HG03103 (cell line): ENCODE results near the gene SLC39A10.
"Not testable (repeated sequence)": the region's sequence is repeated elsewhere in the genome, so short reads cannot be mapped to it uniquely, and the experiment has no call there.

Experiments
- ATAC-seq: cut with Tn5 transposase; IDR thresholded peaks from one replicate; pipeline ENCODE4 v1.9.1; 2021; ENCODE audit warnings: low read depth; ENCODE audit not compliant: unreplicated experiment

Gene SLC39A10

DNA sequence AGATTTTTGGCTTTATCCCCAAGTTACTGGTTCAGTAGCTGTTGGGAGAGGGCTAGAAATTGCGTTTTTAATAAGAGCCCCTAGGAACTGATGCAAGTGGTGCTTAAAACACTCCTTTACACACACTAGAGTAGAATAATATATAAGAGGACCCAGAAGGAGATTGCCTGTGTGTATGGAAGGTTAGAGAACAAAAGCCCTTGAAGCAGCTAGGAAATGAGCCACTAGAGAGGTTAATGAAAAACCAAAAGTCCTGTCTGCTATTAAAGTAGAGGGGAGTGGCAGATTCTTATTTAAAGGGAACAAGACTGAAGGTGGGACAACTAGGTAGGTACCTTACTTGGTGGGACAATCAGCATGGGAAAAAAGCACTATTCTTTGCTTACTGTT, 14.4 kb upstream of the SLC39A10 start:
- no peak for ATAC-seq

DNA sequence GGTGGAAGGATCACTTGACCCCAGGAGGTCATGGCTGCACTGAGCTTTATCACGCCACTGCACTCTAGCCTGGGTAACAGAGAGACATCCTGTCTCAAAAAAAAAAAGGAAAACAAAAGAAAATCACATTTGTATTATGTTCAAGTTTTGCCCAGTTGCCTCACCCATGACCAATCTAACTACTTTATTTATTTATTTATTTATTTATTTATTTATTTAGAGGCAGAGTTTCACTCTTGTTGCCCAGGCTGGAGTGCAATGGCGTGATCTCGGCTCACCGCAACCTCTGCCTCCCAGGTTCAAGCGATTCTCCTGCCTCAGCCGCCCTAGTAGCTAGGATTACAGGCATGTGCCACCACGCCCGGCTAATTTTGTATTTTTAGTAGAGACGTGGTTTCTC, 12.3 kb upstream of the SLC39A10 start:
- not testable (repeated sequence) for ATAC-seq

DNA sequence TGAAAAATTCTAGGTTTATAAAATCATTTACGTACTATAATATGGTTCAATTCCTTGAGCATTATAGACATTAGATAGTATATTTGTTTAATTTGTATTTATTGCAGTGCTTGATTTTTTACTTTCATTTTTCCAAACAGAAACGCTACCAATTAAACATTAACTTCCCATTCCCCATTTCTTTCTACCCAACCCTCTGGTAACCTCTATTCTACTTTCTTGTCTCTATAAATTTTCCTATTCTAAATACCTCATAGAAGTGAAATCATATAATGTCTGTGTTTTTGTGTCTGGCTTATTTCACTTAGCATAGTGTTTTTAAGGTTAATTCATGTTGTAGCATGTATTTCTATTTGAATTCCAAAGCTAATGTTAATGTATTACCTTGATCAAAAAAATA, 11.6 kb upstream of the SLC39A10 start:
- no peak for ATAC-seq

DNA sequence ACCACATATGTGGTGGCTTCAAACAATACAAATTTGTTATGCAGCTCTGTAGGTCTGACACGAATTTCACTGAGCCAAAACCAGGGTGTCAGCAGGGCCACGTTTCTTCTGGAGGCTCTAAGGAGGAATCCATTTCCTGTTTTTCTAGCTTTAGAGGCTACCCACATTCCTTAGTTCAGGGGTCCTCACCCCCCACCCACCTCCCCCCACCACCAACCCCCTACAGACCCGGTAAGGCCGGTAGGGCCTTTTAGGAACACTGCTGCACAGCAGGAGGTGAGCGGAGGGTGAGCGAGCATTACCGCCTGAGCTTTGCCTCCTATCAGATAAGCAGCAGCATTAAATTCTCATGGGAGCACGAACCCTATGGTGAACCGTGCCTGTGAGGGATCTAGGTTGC, 10.6 kb upstream of the SLC39A10 start:
- ATAC-seq, result no peak

DNA sequence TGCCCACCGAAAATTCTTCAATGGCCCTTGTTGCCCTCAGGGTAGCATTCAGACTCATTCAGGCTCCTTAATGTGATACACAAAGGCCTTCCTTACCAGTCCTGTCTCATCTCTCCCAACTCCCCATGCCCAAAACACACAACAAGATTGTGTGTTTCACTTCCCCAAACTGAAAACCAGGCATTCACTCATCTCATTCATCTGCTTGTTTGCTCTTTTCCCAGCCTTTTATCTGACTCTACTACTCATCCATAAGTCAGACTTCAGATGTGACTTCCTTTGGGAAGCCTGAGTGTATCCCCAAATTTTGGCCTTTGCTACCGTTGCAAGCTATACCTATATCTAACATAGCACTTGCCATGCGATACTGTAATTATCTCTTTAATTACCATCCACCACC, 9.7 kb upstream of the SLC39A10 start:
- ATAC-seq, result no peak

DNA sequence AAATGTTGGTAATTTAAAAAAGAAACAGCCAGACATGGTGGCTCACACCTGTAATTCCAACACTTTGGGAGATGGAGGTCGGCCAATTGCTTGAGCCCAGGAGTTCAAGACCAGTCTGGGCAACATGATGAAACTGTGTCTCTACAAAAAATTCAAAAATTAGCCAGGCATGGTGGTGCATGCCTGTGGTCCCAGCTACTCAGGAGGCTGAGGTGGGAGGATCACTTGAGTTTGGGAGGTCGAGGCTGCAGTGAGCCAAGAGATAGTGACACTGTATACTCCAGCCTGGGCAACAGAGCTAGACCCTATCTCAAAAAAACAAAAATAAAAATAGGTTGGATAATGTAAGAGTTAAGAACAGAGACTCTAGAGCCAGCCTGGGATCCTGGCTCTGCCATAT, 8.7 kb upstream of the SLC39A10 start:
- not testable (repeated sequence) for ATAC-seq

DNA sequence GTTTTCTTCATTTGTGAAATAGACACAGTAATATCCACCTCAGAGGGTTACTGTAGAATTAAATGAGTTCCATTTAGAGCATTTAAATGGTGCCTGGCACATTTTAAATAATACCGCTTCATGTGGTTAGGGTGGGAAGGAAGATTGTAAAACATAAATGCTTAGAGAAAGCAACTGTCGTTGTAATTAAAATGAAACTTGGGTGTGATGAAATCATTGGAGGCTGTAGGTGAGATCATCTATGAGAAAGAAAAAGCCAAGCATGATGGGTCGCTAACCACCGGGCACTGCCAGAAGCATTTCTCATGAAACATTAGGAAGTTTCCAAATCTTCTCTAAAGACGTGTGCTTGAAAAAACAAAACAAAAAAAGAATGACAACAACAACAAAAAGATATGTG, 8.2 kb upstream of the SLC39A10 start:
- no peak for ATAC-seq

DNA sequence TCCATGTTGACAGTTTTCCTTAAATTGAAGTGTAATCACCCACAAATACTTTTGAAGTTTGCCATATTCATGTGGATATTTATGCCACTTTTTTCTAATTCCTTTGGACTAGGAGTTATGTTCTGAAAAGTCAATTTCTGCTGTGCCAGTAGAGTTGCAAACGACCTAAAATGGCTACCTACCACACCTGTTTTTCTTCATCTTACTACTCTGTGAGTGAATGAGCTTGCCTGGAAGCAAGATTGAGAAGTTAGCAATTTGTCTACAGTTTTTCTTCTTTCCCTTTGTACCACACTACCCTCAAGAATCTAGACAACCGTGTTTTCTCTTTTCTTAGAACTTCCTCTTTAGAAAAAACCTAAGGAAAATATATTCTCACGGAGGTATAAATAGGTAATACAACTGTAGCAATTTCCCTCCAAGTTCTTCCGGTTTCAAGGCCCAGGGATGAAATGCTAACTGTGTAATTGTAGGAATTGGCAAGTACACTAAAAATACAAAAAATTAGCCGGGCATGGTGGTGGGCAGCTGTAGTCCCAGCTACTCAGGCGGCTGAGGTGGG, 7.3 kb upstream of the SLC39A10 start:
- peak; percentile 15 for ATAC-seq

DNA sequence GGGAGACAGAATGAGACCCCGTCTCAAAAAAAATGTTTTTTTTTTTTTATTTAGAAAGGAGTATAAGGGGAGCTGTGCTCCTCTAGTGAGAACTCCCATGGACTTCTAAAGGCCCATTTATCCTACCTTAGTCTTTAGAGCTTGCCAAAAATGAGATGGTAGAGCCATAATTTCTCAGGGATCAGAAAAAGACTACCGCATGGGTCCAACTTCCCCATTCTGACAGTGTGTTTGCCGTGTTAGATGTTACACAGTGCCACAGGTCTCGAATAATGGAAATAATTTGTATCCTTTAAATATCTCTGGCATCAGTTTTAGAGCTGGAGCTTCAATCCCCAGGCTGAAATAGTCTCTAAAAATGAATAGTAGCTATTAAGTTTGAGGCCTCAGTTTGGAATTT, 6.0 kb upstream of the SLC39A10 start:
- no peak for ATAC-seq

DNA sequence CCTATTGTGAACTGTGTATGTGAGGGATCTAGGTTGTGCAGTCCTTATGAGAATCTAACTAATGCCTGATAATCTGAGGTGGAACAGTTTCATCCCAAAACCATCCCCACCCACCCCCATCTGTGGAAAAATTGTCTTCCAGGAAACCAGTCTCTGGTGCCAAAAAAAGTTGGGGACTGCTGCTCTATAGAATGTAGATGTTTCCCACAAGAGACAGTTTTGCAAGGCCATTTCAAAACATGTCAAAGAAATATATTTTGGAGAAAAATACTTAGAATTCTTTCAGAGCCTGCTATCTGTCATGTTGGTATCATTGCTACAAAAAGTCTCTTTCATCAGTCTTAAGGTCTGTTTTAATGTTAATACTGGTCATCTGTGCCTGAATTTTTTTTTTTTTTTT, 4.1 kb upstream of the SLC39A10 start:
- no peak for ATAC-seq

DNA sequence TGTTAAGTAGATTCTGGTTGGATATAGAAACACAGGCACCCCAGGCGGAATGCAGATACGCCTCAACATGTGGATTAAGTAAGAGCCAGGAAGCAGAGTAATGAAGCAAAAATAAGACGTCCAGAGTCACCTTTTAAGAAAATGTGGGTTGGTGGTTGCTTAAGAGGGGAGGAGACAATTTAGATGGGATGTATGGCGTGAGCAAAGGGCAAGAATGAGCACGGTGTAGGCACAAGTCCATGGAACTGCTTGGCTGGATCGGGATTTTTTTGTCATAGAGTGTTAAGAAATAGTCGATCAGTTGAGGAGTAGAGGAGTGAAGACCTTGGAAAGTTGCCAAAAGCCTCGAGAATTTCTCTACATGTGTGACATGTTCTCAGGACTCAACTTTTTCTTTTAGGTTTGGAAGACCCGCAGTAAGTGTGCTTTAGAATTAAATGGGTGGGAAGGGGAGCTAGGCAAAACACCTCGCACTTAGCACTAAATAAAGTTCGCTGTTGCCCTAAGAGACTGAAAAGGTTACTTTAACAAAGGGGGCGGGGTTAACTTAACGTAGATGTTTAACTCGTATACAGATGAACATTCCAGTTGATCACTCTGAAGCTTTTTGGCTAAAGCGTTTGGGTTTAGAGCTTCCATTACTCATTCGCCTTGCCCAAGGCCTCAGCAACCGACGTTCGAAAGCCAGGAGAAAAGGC, 716 bp upstream of the SLC39A10 start:
- ATAC-seq, result no peak

DNA sequence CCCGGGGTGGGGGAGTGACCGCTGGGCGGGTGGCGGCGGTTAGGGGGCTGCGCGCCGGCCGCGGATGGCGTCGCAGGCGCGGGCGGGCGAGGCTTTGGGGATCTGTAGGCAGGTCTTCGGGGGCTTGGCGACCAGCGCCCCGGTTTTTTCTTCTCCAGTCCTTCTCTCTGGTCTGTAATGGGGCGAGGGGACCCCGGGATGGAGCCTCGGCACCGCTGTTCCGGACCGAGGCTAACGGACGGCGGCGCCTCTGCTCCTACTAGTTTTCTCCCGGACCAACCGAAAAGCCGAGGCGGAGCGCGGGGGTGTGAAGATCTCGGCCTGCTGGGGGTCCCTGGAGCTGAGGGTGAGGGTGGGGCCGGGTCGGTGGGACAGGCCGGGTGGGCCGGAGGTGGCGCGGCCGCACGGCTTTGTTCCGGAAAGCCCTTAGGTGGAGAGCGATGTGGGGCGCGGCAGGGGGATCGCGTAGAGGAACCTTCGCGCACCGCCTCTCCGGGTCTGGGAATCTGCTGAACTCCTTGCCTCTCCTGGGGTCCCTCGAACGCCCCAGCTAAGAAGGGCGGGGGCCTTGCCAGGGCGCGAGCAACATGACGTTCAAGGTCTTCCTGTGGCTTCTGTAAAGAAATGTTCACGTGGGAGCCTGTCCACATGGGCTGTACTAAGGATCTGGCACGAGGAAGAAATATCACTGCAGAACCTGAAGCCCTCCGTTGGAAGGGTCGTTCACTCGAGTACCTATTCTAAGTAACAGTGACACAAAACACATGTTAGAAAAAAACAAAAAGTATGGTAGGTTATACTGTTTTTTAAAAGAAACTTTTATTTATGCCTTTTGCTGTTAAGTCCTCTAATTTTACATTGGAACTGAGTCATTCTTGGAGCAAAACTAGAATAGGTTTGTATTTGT, 861 bp downstream of the SLC39A10 start:
- peak; percentile 20 for ATAC-seq

DNA sequence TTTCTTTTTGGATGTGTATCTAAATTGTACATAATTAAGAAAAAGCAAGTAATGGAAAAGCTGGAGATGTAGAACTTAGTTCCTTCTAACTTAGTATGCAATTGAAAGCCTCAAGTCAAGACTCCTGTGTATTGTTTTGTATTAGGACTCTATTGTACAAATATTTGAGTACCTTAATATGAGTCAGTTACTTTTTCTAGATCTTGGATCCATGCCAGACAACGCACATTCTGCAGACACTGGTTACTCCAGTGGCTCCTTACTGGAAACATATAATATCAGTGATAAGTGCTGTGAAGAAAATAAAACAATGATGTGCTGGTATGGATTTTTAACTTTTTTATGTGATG, 1.5 kb downstream of the SLC39A10 start:
- ATAC-seq, result no peak

DNA sequence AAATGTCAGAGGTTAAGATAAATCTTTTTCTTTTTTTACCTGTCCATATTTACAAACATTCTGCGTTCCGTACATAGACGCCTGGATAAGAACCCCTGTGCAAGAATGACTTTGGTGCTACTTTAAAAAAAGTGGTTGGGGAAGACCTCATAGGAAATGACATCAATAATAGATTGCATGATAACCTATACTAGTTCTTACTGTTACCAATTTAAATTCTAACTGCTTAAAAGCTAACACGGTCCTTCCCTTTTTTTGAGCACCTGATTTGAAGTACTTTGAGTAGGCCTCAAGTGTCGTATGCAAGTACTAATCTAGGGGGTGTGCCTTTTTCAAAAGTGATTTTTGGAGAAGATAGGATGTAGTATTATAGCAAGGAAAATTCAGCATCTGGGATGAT, 2.1 kb downstream of the SLC39A10 start:
- no peak for ATAC-seq

DNA sequence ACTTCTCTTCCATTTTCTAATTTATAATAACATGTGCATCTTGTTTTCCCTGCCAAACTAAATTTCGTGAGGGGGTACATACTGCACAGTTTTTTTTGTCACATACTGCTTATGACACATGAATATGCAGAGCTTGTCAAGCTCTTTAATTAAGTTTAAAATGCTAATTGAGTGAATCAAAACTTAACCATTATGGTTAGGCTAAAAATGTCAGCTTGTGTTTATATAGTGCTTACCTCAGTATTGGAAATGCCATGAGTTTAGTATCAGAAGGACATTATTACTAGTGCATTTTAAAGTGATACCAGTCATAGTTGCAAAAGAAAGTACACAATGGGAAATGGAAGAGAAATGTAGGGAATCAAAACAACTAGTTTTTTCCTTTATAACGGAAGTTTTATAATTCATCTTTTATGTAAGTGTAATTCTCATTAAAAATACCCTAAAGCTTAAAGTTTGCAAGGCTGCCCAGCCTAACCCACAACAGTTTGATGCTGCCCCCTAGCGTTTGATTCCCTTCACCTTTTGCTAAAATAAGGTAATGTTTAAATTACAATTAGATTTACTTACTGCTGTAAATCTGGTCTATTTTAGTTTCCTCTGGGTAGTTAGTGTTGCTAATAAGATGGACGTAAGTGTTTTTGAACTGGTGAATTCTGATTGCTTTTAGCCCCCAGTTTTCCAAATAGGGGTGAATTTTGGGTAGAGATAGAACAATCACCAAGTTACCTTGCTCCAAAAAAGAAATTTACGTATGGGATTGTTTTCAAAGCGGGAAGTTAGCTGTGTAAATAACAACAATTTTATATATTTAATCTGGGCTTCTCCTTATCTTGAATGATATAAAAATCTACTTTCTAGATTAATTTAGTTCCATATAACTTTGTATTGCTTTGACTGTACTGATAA, 3.2 kb downstream of the SLC39A10 start:
- ATAC-seq, result no peak

DNA sequence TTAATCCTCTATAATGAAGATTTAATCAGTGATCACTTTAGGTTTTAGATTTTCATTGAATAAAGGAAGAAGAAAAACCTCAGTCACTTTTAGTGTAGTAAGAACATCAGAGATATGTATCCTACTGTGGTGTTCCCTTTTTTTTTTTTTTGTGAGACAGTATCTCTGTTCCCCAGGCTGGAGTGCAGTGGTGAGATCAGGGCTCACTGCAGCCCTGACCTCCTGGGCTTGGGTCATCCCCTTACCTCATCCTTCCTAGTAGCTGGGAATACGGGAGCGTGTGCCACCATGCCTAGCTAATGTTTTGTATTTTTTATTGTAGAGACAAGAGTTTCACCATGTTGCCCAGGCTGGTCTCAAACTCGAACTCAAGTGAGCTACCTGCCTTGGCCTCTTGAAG, 5.1 kb downstream of the SLC39A10 start:
- ATAC-seq, result no peak

DNA sequence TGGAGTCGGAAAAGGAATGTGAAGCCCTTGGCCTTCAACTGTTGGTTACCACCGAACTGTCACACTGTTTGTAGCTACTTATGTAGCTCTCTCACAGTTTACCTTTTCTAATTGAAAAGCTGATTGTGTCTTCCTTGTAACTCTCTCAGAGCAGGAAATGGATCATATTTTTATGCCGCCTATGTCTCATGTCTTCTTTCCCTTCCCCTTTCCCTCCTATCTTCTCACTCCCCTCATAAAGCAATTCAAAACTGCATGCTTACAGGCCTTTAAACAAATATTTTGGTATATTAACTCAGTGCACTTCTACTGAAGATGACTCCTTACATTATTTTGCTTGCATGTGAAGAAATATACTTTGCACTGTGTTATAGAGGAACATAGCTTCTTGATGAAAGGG, 6.0 kb downstream of the SLC39A10 start:
- no peak for ATAC-seq

DNA sequence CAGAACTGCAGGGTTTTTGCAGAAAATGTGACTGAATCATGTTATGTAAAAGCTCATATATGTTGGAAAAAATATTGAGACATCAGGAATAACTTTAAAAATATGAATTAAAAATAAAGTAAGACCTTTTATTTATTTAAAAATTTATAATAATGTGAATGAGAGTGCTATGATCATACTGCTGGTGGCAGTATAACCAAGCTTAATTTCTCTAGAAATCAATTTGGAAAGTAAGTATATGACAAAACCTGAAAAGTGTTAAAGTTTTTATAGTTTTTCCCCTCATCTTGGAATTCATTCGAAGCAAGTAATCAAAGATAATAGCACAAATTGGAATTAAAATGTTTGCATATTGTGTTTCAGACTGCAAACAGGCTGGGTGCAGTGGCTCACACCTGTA, 7.5 kb downstream of the SLC39A10 start:
- ATAC-seq, result no peak

DNA sequence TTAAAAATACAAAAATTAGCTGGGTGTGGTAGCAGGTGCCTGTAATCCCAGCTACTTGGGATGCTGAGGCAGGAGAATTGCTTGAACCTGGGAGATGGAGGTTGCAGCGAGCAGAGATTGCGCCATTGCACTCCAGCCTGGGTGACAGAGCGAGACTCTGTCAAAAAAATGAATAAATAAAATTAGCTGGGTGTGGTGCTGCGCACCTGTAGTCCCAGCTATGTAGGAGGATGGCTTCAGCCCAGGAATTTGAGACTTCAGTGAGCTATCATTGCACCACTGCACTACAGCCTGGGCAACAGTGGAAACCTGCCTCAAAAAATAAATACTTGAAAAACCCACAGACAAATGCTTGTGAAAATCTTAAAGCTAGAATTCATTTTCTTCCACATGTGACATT, 8.1 kb downstream of the SLC39A10 start:
- ATAC-seq, result not testable (repeated sequence)

DNA sequence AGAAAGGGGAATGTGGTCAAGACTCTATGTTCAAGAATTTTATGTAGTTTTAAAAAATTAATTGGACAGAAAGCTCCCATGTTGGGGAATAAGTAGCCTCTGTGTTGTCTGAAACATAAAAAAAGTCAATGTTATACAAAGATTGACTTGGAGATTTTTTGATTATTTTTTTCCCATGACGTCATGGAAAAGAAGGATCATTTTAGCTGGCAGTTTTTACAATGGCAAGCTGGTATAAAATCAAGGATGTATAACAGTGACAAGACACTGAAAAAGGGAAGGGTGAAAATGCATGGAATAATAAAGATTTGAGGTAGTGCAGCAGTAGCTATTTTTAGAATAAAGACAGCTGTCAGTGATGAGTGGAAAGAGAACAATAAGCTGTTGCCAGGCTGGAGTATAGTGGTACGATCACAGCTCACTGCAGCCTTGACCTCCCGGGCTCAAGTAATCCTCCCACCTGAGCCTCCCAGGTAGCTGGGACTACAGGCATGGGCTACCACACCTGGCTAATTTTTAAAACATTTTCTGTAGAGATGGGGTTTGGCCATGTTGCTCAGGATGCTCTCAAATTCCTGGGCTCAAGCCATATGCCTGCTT, 9.2 kb downstream of the SLC39A10 start:
- ATAC-seq, result no peak
